PFSK-1 (cell line): ENCODE results near the gene RALY.

ENCODE experiments used
- FOXP2 ChIP-seq: optimal IDR thresholded peaks from 2 replicates; pipeline ENCODE3; 2011; ENCODE audit warnings: borderline replicate concordance, control low read depth, inconsistent platforms; ENCODE audit not compliant: insufficient read depth; ENCODE audit errors: extremely low read length, extremely low read depth
- POLR2AphosphoS5 ChIP-seq: IDR thresholded peaks from 2 replicates; pipeline ENCODE4 v1.6.1; 2012; ENCODE audit warnings: low read depth, mild to moderate bottlenecking, control low read depth, low read length, moderate library complexity
- REST ChIP-seq, 2 experiments: IDR thresholded peaks; 2 replicates each; pipeline versions ENCODE4 v1.6.1 to v1.8.0; 2011 to 2012; ENCODE audit warnings: low read depth in 2 of 2, low read length in 2 of 2, control low read depth in 1 of 2, inconsistent platforms in 1 of 2, mild to moderate bottlenecking in 1 of 2, moderate library complexity in 1 of 2; ENCODE audit not compliant: insufficient read depth in 1 of 2
- SIN3A ChIP-seq: IDR thresholded peaks from 2 replicates; pipeline ENCODE4 v1.6.1; 2012; ENCODE audit warnings: mild to moderate bottlenecking, low read length, moderate library complexity, borderline replicate concordance; ENCODE audit not compliant: insufficient read depth
- TAF1 ChIP-seq: IDR thresholded peaks from 2 replicates; pipeline ENCODE4 v1.6.1; 2012; ENCODE audit warnings: low read length, control low read depth, borderline replicate concordance; ENCODE audit not compliant: insufficient read depth

The RALY gene

GRCh38 chr20:34062570-34063482 lies 69.1 kb downstream of the RALY start:
- TF ChIP-seq SIN3A (no peak), FOXP2 (no peak), TAF1 (no peak), REST (IDR thresholded peaks at IDR 0.05; ENCODE audit: insufficient read depth in 1 of 2, low read depth in 2 of 2, low read length in 2 of 2) (no peak), POLR2AphosphoS5 (no peak)

- TF ChIP-seq TAF1: no peak
- TF ChIP-seq FOXP2: no peak
- no peak for TF ChIP-seq SIN3A
- no peak for TF ChIP-seq POLR2AphosphoS5
- no peak for TF ChIP-seq REST (IDR thresholded peaks at IDR 0.05; ENCODE audit: insufficient read depth in 1 of 2, low read depth in 2 of 2, low read length in 2 of 2)
These were observed 70.6 kb downstream of the RALY start for GRCh38 chr20:34064286-34064685.

GRCh38 chr20:34065260-34065659 lies 71.5 kb downstream of the RALY start:
- TF ChIP-seq SIN3A (no peak), REST (IDR thresholded peaks at IDR 0.05; ENCODE audit: insufficient read depth in 1 of 2, low read depth in 2 of 2, low read length in 2 of 2) (no peak), FOXP2 (no peak), TAF1 (no peak), POLR2AphosphoS5 (no peak)

- TF ChIP-seq SIN3A (no peak), FOXP2 (no peak), POLR2AphosphoS5 (no peak), TAF1 (no peak), REST (IDR thresholded peaks at IDR 0.05; ENCODE audit: insufficient read depth in 1 of 2, low read depth in 2 of 2, low read length in 2 of 2) (no peak)
These were observed 72.9 kb downstream of the RALY start for GRCh38 chr20:34066476-34067090.
